ENCODE measurements around the gene CLDN6.

GRCh38 chr16:3066440-3066748 is 48.4 kb upstream of the CLDN6 start:
- no peak for TF ChIP-seq POLR2A (IDR thresholded peaks at IDR 0.05)
- TF ChIP-seq, protein P1, sequence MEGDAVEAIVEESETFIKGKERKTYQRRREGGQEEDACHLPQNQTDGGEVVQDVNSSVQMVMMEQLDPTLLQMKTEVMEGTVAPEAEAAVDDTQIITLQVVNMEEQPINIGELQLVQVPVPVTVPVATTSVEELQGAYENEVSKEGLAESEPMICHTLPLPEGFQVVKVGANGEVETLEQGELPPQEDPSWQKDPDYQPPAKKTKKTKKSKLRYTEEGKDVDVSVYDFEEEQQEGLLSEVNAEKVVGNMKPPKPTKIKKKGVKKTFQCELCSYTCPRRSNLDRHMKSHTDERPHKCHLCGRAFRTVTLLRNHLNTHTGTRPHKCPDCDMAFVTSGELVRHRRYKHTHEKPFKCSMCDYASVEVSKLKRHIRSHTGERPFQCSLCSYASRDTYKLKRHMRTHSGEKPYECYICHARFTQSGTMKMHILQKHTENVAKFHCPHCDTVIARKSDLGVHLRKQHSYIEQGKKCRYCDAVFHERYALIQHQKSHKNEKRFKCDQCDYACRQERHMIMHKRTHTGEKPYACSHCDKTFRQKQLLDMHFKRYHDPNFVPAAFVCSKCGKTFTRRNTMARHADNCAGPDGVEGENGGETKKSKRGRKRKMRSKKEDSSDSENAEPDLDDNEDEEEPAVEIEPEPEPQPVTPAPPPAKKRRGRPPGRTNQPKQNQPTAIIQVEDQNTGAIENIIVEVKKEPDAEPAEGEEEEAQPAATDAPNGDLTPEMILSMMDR (IDR thresholded peaks at IDR 0.05) = no peak

Measured in testis (tissue), 2 donors.